Tibial nerve (tissue), 3 donors: ENCODE data around the gene TMEM91.

Experiments
- CTCF ChIP-seq, 5 experiments: fragments of 200-600 bp in 3 of 5; fragments of 450-650 bp in 2 of 5; sonication (generic) in 3 of 5; IDR thresholded peaks; one replicate each; pipeline ENCODE4 v1.5.1; 2016 to 2019; ENCODE audit warnings: antibody characterized with exemption in 5 of 5, mild to moderate bottlenecking in 3 of 5, moderate library complexity in 2 of 5
- POLR2A ChIP-seq, 2 donors: fragments of 450-650 bp; IDR thresholded peaks; one replicate each; pipeline ENCODE4 v1.6.1; 2017; ENCODE audit warnings: antibody characterized with exemption in 2 of 2, mild to moderate bottlenecking in 2 of 2, moderate library complexity in 2 of 2

- TF ChIP-seq CTCF (IDR thresholded peaks at IDR 0.05) (no peak), POLR2A (IDR thresholded peaks at IDR 0.05) (no peak)
These were observed 649 bp downstream of the TMEM91 start for GRCh38 chr19:41376998-41377365.
